B cell (primary cell): Measurements from ENCODE around the gene WWTR1. TPM values are rescaled to one million over a fixed set of nuclear protein-coding genes. Genes with fewer than 3 reads are reported as not detected.

Source experiments
- ATAC-seq: fragments of 200-7000 bp; cut with Tn5 transposase; one replicate; pipeline ENCODE4 v1.10.0; 2021; ENCODE audit warnings: low read depth, mild to moderate bottlenecking, moderate number of reproducible peaks, moderate library complexity
- CTCF ChIA-PET: fragments of 350-600 bp; sonication (Branson Sonifier 250); formaldehyde crosslinking; loops from one replicate; lab custom pipeline; 2021; ENCODE audit warnings: antibody characterized with exemption, inconsistent platforms; lab: Charles Lee
- POLR2A ChIA-PET: fragments of 350-600 bp; sonication (Branson Sonifier 250); formaldehyde crosslinking; loops from one replicate; lab custom pipeline; 2021; ENCODE audit warnings: antibody characterized with exemption; lab: Charles Lee
- DNase-seq: peaks from one replicate; pipeline ENCODE4 v3.0.0; 2013
- H2AFZ ChIP-seq: 2 replicates; pipeline ENCODE4 v1.6.1; 2012; ENCODE audit warnings: mild to moderate bottlenecking, low read depth, low read length; ENCODE audit not compliant: insufficient read depth, poor library complexity, severe bottlenecking
- H3K27ac ChIP-seq, 2 donors: 1 replicate in 1 of 2; 2 replicates in 1 of 2; pipeline ENCODE4 v1.5.1; 2012 to 2013; ENCODE audit warnings: low read length in 2 of 2, mild to moderate bottlenecking in 2 of 2, moderate library complexity in 1 of 2
- H3K27me3 ChIP-seq, 4 experiments: fragments of 200-600 bp in 1 of 4; sonication (generic) in 1 of 4; replicated peaks in 1 of 4; 1 replicate in 2 of 4; 2 replicates in 2 of 4; pipeline versions ENCODE4 v1.6.1 to v1.7.0; 2013 to 2016; ENCODE audit warnings: low read length in 3 of 4, mild to moderate bottlenecking in 2 of 4, mixed read lengths in 1 of 4, moderate library complexity in 1 of 4; ENCODE audit not compliant: insufficient read depth in 4 of 4, control insufficient read depth in 3 of 4; ENCODE audit errors: control extremely low read depth in 1 of 4
- H3K36me3 ChIP-seq, 2 experiments: replicated peaks in 1 of 2; 1 replicate in 1 of 2; 2 replicates in 1 of 2; pipeline versions ENCODE4 v1.6.1 to v1.7.1; 2013; ENCODE audit warnings: low read length in 1 of 2; ENCODE audit not compliant: insufficient read depth in 2 of 2, control insufficient read depth in 1 of 2; ENCODE audit errors: control extremely low read depth in 1 of 2, extremely low read depth in 1 of 2
- H3K4me1 ChIP-seq, 2 donors: fragments of 200-600 bp in 1 of 2; sonication (generic) in 1 of 2; 1 replicate in 1 of 2; 2 replicates in 1 of 2; pipeline versions ENCODE4 v1.5.1 to v1.6.1; 2013 to 2017; ENCODE audit warnings: low read length in 2 of 2; ENCODE audit not compliant: control insufficient read depth in 2 of 2, insufficient read depth in 2 of 2
- H3K4me2 ChIP-seq: replicated peaks from 2 replicates; pipeline ENCODE3; 2012; ENCODE audit warnings: mild to moderate bottlenecking, low read depth, low read length; ENCODE audit not compliant: poor library complexity, severe bottlenecking
- H3K4me3 ChIP-seq, 5 experiments: fragments of 200-600 bp in 1 of 5; sonication (generic) in 1 of 5; 1 replicate in 3 of 5; 2 replicates in 2 of 5; pipeline versions ENCODE4 v1.5.1 to v1.7.0; 2011 to 2016; ENCODE audit warnings: low read length in 4 of 5, mild to moderate bottlenecking in 4 of 5, low read depth in 2 of 5, control low read depth in 1 of 5, moderate library complexity in 1 of 5; ENCODE audit not compliant: insufficient read depth in 1 of 5; ENCODE audit errors: control extremely low read depth in 1 of 5, extremely low read depth in 1 of 5
- H3K79me2 ChIP-seq: fragments of 200-600 bp; sonication (generic); one replicate; pipeline ENCODE4 v1.6.0; 2016; ENCODE audit warnings: low read length; ENCODE audit not compliant: control insufficient read depth, insufficient read depth
- H3K9ac ChIP-seq: fragments of 200-600 bp; sonication (generic); 2 replicates; pipeline ENCODE4 v1.6.1; 2017; ENCODE audit warnings: mild to moderate bottlenecking, low read length, moderate library complexity
- H3K9me3 ChIP-seq, 3 donors: one replicate each; pipeline versions ENCODE4 v1.6.1 to v1.7.1; 2013; ENCODE audit warnings: low read length in 2 of 3; ENCODE audit not compliant: control insufficient read depth in 2 of 3, insufficient read depth in 1 of 3; ENCODE audit errors: control extremely low read depth in 1 of 3
- H4K20me1 ChIP-seq: 2 replicates; pipeline ENCODE4 v1.6.0; 2012; ENCODE audit warnings: mild to moderate bottlenecking, low read length; ENCODE audit not compliant: insufficient read depth, control insufficient read depth, poor library complexity, severe bottlenecking
- H3K27ac Mint-ChIP-seq: one replicate; pipeline ENCODE4 v1.8.0; 2021; ENCODE audit warnings: mixed read lengths
- H3K27me3 Mint-ChIP-seq: one replicate; pipeline ENCODE4 v1.8.0; 2021; ENCODE audit warnings: mixed read lengths
- H3K4me1 Mint-ChIP-seq: one replicate; pipeline ENCODE4 v1.8.0; 2021; ENCODE audit warnings: mixed read lengths
- H3K4me3 Mint-ChIP-seq: one replicate; pipeline ENCODE4 v1.8.0; 2021; ENCODE audit warnings: mixed read lengths
- H3K9me3 Mint-ChIP-seq: one replicate; pipeline ENCODE4 v1.8.0; 2022; ENCODE audit warnings: mixed read lengths; ENCODE audit not compliant: insufficient read depth
- EZH2 ChIP-seq: IDR thresholded peaks from 2 replicates; pipeline ENCODE4 v1.6.1; 2012; ENCODE audit warnings: borderline replicate concordance, low read depth, mild to moderate bottlenecking, moderate library complexity, low read length; ENCODE audit not compliant: insufficient read depth, poor library complexity, severe bottlenecking
- WGBS: methylation state at CpG from one replicate; pipeline ENCODE4 v1.1.5; 2013; ENCODE audit warnings: missing lambda C conversion rate; ENCODE audit not compliant: insufficient coverage; 5-methylcytosine and 5-hydroxymethylcytosine counted together
- intact Hi-C: fragments of 100-400 bp; cut with micrococcal nuclease; formaldehyde crosslinking; loops from one replicate; pipeline ENCODE4 v1.10.0; 2022
- polyA plus RNA-seq: library from polyadenylated mRNA; depleted of rRNA; stranded (reverse); fragments of >200 nt; gene quantifications from 2 replicates; pipeline ENCODE4 v1.2.3, GENCODE V29; 2012
- total RNA-seq, 2 donors: library from RNA; stranded (reverse); fragments of 120-200 nt in 1 of 2; gene quantifications; 1 replicate in 1 of 2; 2 replicates in 1 of 2; pipeline versions ENCODE4 v1.2.3 to v1.2.4, GENCODE V29; 2013 to 2022
- TF ChIP-seq, protein P1 (sequence below): fragments of 200-600 bp; IDR thresholded peaks from one replicate; pipeline ENCODE4 v1.8.0; 2022; ENCODE audit warnings: antibody characterized with exemption, mild to moderate bottlenecking

Gene WWTR1
- total and polyA plus RNA-seq, 2 donors (not counting 1 experiment from before 2014, with no cell fraction given) = 0.79 to 2.3 TPM

DNA sequence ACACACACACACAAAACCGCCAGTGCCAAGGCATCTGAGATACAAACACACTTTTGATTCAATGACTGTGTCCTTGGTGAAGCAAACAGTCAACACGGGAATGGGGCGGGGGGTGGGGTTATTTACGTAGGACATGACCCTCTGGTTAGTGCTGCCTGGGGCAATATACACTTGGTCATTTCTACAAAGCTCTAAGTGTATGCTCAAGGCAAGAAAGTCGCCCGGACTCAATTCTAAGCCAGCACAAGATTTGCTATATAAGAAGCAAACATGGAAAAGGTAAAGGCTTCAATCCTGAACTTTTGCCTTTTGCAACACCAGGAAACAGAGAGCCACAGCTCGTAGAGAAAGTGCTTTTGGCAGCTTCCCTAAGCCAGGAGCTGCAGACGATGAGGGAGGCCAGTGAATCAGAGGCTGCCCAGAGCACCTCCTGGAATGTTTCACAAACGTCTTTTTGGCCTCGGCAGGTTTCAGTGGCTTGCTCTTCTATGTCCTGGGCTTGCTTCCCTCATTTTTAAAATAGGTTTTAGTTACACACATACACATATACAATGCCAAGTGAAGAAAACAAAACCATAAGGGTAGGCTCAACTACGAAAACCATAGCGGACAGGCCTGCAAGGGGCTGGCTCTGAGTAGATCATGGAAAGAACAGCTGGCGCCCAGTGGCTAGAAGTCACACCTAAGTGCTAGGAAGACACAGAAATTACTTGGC, 109.7 kb downstream of the WWTR1 start:
- Histone ChIP-seq H4K20me1 (no peaks in the 10 kb centered on the region), H2AFZ (no peak overlapping the region), H3K36me3 (no peaks in the 10 kb centered on the region), H3K4me2 (no peak overlapping the region), H3K27ac (no peak overlapping the region), H3K9me3 (no peaks in the 10 kb centered on the region), H3K27me3 (no peaks in the 10 kb centered on the region), H3K4me1 (no peaks in the 10 kb centered on the region), H3K4me3 (no peak overlapping the region), H3K9ac (no peak overlapping the region), H3K79me2 (no peaks in the 10 kb centered on the region)
- POLR2A ChIA-PET = no interaction called here
- H3K4me1 Mint-ChIP-seq = no peaks in the 10 kb centered on the region
- DNase-seq (no peak), ATAC-seq (no peak)
- CTCF ChIA-PET = no interaction called here
- intact Hi-C loops = no loop called here
- peaks cover 10% of the 10 kb centered on the region for H3K27me3 Mint-ChIP-seq
- H3K27ac Mint-ChIP-seq = no peak overlapping the region
- H3K4me3 Mint-ChIP-seq = no peak overlapping the region
- no peaks in the 10 kb centered on the region for H3K9me3 Mint-ChIP-seq
- 95% methylated on average over 9 of the region's 13 CpGs for whole genome bisulfite sequencing
- TF ChIP-seq EZH2 = no peak
- TF ChIP-seq, protein P1, sequence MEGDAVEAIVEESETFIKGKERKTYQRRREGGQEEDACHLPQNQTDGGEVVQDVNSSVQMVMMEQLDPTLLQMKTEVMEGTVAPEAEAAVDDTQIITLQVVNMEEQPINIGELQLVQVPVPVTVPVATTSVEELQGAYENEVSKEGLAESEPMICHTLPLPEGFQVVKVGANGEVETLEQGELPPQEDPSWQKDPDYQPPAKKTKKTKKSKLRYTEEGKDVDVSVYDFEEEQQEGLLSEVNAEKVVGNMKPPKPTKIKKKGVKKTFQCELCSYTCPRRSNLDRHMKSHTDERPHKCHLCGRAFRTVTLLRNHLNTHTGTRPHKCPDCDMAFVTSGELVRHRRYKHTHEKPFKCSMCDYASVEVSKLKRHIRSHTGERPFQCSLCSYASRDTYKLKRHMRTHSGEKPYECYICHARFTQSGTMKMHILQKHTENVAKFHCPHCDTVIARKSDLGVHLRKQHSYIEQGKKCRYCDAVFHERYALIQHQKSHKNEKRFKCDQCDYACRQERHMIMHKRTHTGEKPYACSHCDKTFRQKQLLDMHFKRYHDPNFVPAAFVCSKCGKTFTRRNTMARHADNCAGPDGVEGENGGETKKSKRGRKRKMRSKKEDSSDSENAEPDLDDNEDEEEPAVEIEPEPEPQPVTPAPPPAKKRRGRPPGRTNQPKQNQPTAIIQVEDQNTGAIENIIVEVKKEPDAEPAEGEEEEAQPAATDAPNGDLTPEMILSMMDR = no peak

DNA sequence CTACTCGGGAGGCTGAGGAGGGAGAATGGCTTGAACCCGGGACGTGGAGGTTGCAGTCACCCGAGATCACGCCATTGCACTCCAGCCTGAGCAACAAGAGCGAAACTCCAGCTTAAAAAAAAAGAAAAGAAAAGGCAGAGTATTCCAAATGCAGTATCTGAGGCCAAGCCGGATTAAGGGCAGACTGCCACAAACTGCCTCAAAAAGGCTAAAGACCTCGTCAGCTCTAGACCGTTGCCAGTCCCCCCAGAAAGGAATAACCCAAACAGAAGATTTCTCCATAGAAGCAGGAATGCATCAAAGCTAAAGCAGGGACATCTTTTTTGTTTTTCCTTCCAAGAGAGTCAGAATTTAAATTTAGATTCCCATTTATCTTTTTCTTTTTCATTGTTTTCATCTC, 110.4 kb downstream of the WWTR1 start:
- no peak overlapping the region for H2AFZ ChIP-seq
- 93% methylated on average over 9 of the region's 9 CpGs for WGBS
- CTCF ChIA-PET = no interaction called here
- Mint-ChIP-seq H3K27me3 (peaks cover 14% of the 10 kb centered on the region), H3K9me3 (no peaks in the 10 kb centered on the region), H3K4me3 (no peak overlapping the region), H3K27ac (no peak overlapping the region), H3K4me1 (no peaks in the 10 kb centered on the region)
- H3K79me2 ChIP-seq = no peaks in the 10 kb centered on the region
- TF ChIP-seq, protein P1 = no peak
- TF ChIP-seq EZH2 = no peak
- H3K9me3 ChIP-seq = no peaks in the 10 kb centered on the region
- no peak for DNase-seq
- H3K36me3 ChIP-seq = no peaks in the 10 kb centered on the region
- H4K20me1 ChIP-seq = no peaks in the 10 kb centered on the region
- ATAC-seq = no peak
- H3K4me3 ChIP-seq = no peak overlapping the region
- intact Hi-C loops = no loop called here
- H3K4me1 ChIP-seq = no peaks in the 10 kb centered on the region
- H3K27ac ChIP-seq = no peak overlapping the region
- no peak overlapping the region for H3K4me2 ChIP-seq
- no peaks in the 10 kb centered on the region for H3K27me3 ChIP-seq
- H3K9ac ChIP-seq = no peak overlapping the region
- POLR2A ChIA-PET = no interaction called here
